Measurements from ENCODE around the gene EFNA5.

The EFNA5 gene

DNA sequence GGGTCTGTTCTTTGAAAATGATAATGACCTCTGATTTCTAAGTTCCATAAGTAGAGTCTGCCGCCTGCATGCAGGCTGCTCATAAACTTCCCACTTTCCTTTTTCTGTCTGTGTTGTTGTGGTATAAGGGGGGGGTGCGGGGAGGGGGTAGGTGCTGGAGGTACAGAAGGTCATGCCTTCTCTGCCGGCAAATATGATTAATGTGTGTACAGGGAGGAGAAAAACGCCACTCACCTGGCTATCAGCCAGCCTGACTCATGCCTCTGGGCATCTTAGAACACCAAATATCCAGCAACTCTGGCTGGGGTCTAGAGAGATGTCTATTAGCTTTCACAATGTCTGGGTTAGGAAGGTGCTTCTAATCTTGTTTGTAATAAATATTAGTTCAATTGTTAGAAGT, 128.3 kb downstream of the EFNA5 start:
- DNase-seq, result no peak

DNA sequence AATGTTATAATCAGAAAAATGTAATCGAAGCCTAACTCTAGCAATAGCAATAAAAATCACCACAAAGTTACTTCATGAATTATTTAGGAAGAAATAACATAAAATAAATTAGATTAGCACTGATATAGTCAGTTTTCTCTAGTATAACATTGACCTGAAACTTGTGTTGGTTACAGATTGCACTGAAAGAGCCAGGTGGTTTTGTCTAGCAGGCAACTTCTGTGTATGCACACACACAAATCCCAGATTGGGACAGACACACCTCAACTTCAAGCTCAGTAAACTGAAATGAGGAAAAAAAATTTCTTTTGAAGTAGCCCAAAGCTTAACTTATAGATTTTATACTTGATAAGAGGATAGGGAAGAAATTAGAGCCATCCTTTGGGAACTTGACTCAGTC, 129.3 kb downstream of the EFNA5 start:
- DNase-seq, result no peak

DNA sequence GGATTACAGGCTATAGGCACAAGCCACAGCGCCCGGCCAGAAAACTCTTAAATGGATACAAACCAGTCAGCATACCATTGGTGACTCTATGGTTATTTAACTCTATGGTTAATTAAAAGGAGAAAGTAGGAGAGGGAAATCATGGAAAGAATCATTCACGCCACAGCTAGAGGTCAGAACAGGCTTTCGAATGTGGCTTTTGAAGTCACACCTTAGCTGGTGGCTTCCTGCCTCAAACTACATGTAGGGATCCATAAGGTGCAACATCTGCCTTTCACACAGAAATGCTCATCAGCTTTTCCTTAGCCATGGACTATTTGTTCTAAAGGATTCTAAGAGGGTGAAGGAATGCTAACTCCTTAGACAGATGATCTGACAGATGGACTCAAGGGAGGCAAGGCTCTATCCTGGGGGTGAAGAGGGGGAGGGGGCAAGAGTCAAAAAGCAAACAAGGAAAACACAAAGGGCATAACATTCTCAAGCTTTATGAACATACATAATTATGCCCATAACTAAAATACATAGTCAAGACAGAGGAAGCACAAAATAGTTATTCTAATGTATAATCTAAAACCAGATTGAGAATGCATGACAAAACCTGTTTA, 130.9 kb downstream of the EFNA5 start:
- DNase-seq, result no peak

DNA sequence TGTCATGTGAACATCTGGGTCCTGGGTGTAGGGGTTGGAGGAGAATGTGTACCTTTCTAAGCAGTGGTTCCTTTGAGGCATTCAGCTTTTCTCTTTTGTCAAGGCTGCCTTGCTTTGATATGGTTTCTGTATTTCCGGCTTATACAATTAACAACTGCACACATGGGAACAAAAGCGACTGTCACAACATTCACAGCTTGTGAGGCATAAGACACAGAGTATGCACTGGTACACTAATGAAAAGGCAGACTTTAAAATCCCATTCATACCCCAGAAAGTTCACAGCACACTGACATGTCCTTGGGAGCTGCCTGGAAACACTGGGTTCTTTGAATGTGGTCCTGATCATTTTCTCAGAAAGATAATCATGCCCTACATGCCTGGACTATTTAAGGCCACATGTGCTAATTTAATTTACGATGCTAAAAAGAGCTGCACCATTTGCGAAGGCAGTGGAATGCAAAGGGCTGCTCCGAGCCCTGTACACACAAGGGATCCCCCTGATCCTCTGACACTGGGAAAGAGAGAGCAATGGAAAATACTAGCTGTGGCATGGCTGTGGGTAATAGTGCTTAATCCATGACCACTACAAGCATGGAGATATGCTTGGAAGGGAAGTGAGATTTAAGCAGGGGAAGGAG, 131.8 kb downstream of the EFNA5 start:
- no peak for DNase-seq

DNA sequence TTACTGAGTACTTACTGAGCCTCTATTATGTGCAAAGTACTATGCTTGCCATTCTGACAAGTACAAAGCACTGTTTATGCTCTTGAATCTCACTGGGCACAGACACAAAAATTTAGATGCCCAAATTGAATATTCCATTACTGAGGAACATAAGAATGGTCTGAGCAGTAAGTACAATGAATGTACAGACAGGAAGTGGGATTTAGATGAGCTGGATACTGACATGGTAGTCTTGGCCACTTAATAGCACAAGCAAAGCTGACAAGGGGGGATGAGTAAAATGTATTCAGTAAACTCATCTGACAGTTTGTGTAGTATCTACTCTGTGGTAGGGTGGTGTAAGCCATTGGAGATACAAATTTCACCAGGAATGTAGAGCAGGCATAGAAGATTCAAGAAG, 132.4 kb downstream of the EFNA5 start:
- DNase-seq, result no peak

DNA sequence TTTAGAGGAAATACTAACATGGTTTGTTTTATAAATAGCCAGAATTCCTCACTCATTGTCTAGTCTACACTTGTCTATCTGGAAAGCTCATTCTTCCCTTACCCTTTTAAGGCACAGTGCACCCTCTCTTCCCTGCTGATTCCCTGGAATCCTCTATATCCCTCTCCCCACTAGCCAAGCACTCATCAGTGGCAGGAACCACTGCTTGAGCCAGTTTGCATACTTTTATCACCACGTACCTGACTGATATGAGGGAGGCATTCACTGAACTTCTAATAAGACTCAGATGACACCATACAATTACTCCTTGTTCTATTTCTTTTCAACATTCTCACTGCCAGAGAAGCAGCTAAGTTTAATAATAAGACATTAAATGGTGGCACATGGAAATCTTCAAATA, 134.9 kb downstream of the EFNA5 start:
- no peak for DNase-seq

DNA sequence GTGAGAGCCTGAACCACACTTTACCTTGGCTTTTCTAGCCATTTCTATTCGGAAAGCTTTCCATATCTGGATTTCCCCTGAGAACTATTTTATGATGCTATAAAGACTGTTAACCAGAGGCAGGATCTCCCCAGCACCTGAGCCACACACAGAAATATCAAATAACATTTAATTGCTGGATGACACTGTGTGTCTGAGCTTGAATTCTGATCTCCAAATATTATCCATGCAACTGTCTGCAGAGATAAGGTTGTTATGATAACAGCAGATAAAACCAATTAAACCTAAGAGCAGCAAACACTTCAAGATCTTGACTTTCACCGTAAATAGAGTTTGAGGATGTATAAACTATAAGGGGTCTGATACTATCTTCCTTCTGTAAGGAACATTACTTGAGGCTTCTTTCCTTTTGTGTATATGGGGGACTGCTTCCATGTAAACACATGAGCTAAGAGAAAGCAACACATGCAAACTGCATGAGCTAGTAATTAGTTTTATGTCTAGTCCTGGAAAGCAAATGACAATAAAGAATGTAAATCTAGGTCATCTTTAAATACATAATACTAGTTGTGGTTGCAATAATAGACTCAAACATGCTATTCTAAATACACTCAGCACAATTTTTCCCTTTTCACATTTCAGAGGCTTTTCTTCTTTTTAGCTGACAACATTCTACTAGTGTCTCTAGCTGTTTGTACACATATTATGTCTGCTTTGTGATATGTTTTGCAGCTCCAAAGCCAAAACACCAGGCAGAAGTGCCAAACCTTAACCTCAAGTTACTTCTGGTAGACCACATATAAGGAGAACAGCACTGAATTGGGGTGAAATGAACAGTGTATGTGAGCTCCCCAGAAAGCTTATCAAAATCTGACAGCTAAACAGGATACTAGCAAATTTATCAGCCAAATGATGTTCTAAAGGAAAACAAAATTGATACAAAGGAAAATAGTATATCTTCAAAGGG, 136.5 kb downstream of the EFNA5 start:
- DNase-seq, result no peak

DNA sequence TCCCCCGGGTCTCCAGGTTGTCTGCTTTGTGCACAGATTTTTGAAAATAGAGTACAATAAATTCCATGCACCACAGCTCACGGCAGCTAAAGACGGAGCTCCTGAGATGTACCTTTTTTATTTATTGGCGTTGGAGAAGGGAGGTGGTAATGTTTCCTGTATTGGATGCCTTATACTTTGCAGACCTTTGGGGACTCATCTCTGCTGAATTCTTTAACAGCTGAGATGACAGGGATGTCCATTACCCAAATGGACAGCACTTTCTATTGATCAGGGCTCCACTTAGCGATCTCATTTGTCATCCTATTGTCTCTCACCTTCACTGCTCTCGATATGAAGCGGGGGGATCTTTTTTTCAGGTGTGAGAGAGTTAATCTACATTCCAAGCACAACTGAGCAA, 137.8 kb downstream of the EFNA5 start:
- no peak for DNase-seq

DNA sequence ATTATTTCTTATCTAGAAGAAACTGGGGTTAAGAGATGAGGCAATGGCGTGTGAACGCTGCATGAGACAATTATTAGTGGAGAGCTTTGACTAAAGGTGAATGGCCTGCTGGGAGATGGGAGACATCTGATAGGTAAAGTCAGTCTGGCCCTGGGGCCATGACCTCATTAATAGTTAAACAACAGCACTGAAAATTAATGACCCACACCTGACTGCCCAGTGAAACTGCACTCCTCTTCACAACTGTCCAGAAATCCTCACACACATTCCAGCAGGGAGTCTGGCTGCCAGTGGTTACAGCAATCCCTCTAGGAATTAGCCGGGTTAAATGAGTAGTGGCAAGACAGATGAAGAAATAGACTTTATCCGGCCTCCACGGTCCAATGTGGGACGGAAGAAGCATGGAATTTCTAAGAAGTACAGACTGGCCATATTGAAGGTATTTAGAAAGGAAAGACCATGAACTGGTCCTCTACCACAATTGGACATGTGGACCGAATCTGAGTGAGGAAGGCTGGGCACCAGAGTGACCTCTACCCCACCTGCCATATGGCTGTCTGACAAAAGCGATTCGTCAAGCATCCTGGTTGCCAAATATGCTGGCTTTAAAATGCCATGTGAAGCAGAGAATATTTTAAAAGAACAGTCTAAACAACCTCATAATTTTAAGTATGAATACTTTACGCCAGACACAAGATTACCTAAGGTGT, 138.4 kb downstream of the EFNA5 start:
- no peak for DNase-seq

DNA sequence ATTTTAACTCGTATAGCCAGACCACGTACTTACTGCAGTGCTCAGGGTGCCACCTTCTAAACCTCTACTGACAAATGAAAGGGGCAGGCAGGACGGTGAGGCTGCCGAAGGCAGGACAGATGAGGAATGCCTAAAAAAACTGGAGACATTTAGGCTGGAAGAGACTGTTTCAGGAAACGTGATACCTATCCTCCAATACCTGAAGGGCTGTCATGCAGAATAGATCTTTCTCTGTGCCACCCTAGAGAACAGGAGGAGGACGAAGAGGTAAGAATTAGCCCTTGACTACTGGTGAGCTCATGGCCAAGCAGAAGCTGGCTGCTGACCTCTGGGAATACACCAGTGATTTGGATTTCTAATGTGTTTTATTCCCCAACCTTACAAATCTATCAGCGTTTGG, 139.4 kb downstream of the EFNA5 start:
- DNase-seq, result no peak

DNA sequence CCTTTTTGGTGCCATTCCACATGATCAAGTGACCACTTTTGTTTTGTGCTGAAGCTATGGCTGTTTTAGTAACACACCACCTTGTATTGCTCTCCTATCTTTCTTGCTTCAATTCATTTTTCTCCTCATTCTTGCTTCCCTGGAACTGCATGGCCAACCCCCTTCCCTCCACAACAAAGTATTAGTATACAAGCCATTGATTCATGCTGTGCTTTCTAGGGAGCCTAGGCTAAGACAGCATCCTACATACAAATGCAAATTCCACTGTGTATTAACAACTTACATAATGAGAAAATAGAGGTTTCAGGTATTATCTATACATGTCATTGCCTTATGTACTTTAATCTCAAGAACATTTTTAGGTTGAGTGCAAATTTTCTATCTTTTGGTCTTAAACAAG, 141.1 kb downstream of the EFNA5 start:
- DNase-seq, result no peak

DNA sequence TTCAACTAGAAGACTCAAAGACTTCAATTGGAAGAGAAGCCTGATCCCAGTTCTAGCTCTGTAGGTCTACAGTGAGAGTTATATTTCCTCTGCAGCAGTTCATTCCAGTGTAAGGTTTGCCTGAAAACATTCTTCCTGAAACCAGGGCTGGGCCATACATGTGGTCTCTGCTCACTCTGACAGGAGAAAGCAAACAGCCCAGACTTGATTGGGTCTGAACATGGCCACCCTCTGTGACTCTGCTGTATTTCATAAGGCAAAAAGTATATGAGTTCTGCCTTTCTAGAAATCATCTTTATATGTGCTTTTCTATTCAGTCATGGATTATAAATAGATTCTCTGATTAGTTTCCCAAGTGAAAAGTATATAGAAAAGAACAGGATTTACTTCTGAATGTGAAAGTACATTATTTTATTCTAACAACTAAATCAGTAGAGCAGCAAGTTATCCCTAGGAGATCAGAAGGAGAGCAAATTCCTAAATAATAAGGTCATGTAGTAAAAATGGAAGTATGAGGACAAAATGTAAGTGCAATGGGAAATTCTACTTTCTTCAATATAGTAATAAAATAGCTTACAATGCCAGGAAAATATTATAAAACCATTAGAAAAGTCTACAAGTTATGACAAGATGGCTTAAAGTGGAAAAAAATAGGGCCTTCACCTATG, 144.3 kb downstream of the EFNA5 start:
- no peak for DNase-seq

DNA sequence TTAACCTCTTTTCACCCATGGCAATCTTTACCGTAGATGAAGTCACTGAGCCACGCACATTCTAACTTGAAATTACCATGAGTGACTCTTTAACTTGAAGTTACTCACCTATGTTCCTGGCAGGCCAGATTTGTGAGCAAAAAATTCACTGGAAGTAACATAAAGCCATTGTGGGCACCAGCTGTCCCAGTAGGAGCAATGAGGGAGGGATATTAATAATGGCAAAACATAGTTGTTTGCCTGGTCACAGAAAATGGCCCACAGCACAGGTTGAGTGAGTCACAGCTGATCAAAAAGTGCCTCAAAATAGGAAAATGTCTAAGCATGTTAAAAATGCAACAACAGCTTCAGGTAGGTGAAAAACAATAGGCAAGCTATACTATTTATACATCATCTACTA, 146.6 kb downstream of the EFNA5 start:
- no peak for DNase-seq

DNA sequence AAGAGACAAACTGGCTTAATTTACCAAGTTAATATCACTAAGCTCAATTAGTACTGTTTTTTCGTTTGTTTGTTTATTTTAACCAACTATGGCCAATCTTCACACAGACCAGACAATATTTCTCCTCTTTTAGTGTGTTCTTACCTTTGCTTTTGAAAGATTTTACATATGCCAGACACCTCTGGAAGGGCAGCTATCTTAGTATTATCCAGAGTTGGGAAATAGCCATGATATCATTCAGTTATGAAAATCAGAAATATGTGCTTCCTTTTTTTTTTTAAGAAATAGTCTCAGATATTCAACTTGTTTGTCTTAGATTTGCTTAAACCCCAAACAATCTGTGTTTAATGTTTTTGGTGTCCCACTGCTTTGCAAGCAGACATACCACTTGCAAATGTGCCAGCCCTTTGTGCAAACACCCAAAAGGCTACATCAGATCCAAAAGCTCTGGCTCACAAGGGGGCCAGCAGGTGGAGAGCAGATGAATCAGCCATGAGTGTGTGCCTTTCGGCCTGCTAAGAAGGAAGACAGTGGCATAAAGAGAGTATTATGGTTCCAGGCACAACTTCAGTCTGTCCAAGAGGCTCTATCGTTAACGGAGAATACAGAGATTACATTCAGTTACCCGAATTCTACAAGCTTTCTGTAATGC, 147.6 kb downstream of the EFNA5 start:
- DNase-seq, result no peak

DNA sequence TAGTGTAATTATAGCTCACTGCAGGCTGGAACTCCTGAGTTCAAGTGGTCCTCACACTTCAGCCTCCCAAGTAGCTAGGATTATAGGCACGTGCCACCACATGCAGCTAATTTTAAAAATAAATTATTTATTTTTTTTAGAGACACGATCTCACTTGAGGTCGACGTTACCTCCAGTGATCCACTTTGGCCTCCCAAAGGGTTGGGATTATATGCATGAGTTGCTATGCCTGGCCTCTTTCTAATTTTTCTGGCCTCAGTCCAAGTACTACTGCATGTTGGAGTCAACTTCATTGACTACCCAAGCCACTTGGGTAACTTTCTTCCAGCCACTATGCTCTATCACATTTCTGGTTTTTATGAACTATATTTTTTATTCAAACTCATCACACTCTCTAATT, 148.3 kb downstream of the EFNA5 start:
- no peak for DNase-seq

DNA sequence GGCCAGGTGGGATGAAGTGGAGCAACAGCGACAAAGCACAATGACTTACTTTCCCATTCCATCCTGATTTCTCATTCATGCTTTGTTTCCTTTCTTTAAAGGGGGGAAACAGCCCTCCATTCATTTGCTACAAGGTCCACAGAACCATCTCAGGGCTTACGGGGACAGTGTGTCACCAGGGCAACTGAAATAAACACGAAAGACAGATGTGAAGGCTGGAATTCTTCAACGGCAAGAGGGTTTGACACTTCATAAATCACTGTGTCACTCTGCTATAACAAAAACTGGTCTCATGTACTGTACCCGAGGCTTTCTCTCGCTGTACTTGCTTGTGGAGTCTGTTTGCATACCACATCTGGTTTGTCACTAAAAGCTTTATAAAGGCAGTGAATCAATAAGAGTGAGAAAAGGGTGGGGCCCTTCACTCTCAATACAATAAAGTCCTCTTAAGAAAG, 150.8 kb downstream of the EFNA5 start:
- no peak for DNase-seq

DNA sequence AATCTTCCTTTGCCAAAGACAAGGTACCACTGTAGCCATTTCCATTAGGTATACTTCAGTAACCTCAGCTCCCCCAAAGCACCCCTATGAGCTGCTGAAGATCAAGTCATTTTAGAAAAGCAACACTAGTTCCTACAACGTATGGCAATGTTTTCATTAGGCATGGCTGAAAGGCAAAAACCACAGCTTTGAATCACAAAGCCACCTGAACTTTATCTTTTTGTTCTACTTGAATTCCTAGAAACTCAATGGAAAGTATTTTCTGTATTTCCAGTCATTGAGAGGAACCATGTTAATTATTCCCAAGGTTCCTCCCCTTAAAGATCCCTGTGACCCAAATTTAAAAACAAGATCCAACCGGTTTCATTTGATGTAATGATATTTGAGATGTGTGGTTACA, 152.1 kb downstream of the EFNA5 start:
- DNase-seq, result no peak

DNA sequence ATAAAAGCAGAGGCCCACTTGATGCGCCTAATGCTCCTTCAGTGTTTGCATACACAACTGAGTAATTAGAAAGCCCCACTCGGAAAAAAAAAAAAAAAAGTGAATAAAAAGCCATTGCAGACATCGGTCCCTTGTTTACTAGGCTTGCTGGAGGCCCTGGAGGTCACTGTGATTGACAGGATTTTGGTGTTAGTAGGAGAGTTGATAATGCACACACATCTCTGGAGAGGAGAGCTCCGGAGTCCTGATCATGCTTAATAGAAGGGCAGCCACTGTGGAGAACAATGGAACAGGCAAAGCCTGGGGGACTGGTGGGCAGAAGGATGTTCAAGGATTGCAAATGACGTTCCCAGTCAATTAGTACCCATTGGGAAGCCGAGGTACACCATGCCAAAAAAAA, 152.5 kb downstream of the EFNA5 start:
- DNase-seq, result no peak

DNA sequence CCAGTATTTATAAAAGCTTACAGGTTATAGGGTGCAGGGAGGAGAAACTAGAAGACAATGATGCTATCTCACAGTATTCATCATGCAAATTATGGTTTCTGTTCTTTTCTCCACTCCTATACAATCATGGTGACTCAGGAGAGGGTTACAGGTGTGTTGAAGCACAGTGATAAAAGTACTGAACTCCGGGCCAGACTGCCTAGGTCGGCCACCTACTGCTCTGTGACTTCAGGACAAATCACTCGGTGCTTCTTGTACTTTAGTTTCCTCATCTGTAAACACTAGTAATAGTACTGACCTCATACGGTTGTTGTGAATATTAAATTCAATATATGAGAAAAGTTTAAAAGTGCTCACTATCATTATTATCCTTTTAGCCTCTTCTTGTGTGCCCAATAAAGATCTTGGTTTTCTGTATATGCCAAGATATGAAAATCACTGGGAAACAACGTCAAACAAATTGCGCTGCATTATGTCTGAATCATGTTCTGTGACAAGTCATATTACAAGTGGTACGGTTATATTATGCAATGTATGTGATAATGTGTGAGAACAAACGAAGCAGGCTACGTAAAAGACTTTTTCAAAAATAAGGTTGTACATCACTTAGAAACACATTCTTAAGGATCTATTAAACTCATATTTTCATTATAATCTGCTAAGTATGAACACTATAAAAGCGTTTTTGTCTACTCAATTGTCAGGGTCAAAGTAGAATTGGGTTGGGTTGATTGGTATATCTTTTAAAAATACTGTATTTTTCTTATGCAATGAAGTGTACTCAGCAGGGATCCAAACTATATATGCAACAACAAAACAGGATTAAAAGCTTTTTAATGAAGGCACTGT, 153.3 kb downstream of the EFNA5 start:
- DNase-seq, result no peak

DNA sequence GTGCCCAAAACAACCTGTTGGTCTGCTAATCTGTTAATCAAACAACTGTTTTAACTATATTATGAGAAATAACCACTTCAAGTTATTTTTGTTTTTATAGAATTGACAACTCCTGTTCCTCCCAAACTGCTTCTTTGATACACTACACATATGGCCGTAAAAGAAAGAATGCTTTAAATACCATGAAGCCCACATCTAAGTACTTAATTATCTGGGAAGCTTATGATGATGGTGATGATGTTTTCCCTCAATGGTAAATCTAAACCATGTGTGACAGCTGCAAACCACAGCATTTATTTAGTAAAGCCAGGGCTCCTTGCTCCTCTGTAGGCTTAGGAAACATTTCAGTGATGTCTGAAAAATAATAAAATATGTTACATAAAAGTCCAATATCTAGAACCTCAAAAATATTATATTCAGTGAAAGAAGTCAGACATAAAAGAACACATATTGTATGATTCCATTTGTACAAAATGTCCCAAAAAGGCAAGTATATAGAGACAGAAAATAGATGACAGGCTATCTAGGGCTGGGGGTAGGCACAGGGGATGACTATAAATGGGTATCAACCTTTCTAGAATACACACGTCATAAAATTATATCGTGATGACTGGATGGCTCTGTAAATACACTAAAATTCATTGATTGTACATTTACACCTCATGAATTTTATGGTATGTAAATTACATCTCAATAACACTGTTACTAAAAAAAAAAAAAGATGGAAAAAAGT, 154.1 kb downstream of the EFNA5 start:
- no peak for DNase-seq
